ENCODE data around the gene ETV6.

ETV6 gene

GRCh38 chr12:11929714-11930113 is 280.2 kb downstream of the ETV6 start:
- DNase-seq (ENCODE audit: low spot score) = no peak

- no peak for DNase-seq (ENCODE audit: low spot score)
These were observed 289.7 kb downstream of the ETV6 start for GRCh38 chr12:11939223-11939622.

- no peak for DNase-seq (ENCODE audit: low spot score)
These were observed 292.3 kb downstream of the ETV6 start for GRCh38 chr12:11941606-11942337.

GRCh38 chr12:11943919-11944700 is 294.6 kb downstream of the ETV6 start:
- DNase-seq (ENCODE audit: low spot score) = no peak
